BJ (cell line): ENCODE results near the gene RXFP4. TPM values are rescaled to one million over a fixed set of nuclear protein-coding genes. Genes with fewer than 3 reads are reported as not detected.

ENCODE experiments used
- CTCF ChIA-PET: fragments of 350-600 bp; formaldehyde crosslinking; extraction: SDS; loops from one replicate; lab custom pipeline; 2021; ENCODE audit warnings: antibody characterized with exemption, inconsistent platforms; lab: Yijun Ruan, JAX
- POLR2A ChIA-PET: fragments of 300-600 bp; sonication (Branson Sonifier 250); formaldehyde crosslinking; extraction: SDS; loops from one replicate; lab custom pipeline; 2021; ENCODE audit warnings: antibody characterized with exemption; lab: Charles Lee
- DNase-seq: peaks from one replicate; pipeline ENCODE4 v3.0.0-alpha.2; 2011; ENCODE audit warnings: low read depth
- H3K27me3 ChIP-seq: 2 replicates; pipeline ENCODE4 v1.6.0; 2011; ENCODE audit warnings: low read length; ENCODE audit not compliant: control insufficient read depth, insufficient read depth
- H3K36me3 ChIP-seq: 2 replicates; pipeline ENCODE4 v1.5.1; 2011; ENCODE audit warnings: low read length; ENCODE audit not compliant: control insufficient read depth, insufficient read depth
- H3K4me3 ChIP-seq: 2 replicates; pipeline ENCODE4 v1.5.1; 2011; ENCODE audit warnings: low read depth, mild to moderate bottlenecking, control low read depth, low read length
- polyA plus RNA-seq: library from polyadenylated mRNA; depleted of rRNA; stranded (reverse); fragments of >200 nt; gene quantifications from 2 replicates; pipeline ENCODE4 v1.2.3, GENCODE V29; 2011
- TF ChIP-seq, protein P1 (sequence below): IDR thresholded peaks from 2 replicates; pipeline ENCODE4 v1.5.1; 2011; ENCODE audit warnings: low read depth, mild to moderate bottlenecking, control low read depth, inconsistent platforms, low read length, moderate library complexity; ENCODE audit not compliant: insufficient read depth

RXFP4 gene
- polyA plus RNA-seq, 1 experiment = not detected

- Histone ChIP-seq H3K27me3 (no peaks in the 10 kb centered on the region), H3K36me3 (peaks cover 56% of the 10 kb centered on the region), H3K4me3 (no peak overlapping the region)
- CTCF ChIA-PET = interaction anchor here (1.1 kb wide), 2 partner anchors 11 to 35 kb away, joined by 3 read pairs; no protein-coding TSS in a partner anchor
- POLR2A ChIA-PET = interaction anchor here (0.6 kb wide), 1 partner anchor 22 kb away, joined by 5 read pairs; no protein-coding TSS in a partner anchor
- TF ChIP-seq, protein P1, sequence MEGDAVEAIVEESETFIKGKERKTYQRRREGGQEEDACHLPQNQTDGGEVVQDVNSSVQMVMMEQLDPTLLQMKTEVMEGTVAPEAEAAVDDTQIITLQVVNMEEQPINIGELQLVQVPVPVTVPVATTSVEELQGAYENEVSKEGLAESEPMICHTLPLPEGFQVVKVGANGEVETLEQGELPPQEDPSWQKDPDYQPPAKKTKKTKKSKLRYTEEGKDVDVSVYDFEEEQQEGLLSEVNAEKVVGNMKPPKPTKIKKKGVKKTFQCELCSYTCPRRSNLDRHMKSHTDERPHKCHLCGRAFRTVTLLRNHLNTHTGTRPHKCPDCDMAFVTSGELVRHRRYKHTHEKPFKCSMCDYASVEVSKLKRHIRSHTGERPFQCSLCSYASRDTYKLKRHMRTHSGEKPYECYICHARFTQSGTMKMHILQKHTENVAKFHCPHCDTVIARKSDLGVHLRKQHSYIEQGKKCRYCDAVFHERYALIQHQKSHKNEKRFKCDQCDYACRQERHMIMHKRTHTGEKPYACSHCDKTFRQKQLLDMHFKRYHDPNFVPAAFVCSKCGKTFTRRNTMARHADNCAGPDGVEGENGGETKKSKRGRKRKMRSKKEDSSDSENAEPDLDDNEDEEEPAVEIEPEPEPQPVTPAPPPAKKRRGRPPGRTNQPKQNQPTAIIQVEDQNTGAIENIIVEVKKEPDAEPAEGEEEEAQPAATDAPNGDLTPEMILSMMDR = no peak
- no peak for DNase-seq
Measured at GRCh38 chr1:155954645-155955044, 13.2 kb downstream of the RXFP4 start.

DNA sequence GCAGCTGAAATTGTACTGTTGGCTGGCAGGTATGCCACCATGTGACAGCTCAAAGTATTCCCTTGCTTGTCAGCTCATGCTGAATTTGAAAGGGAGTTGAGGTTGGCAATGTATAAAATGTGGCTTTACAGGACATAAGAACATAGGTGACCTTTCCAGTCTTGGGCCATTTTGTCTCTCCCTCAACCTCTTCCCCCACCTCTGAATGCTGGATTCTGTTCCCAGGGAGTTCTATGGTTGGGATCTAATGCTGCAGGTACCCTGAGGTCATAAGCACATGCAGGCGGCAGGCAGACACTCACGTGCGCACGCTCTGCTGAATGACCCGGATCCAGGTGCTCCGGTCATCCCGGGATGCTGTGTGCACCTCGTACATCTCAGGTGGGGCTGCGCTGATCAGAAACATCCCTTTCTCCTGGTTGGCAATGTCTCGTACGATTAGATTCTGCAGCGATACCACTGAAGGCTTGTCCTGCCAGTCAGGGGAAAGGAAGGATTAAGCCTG, 16.0 kb downstream of the RXFP4 start:
- H3K27me3 ChIP-seq = no peaks in the 10 kb centered on the region
- TF ChIP-seq, protein P1 = no peak
- CTCF ChIA-PET = interaction anchor here (0.9 to 2.1 kb wide), 6 partner anchors 9 to 30 kb away, joined by 3 to 9 read pairs (median 4); no protein-coding TSS in a partner anchor
- H3K4me3 ChIP-seq = no peak overlapping the region
- POLR2A ChIA-PET = interaction anchor here (0.6 to 0.7 kb wide), 2 partner anchors 23 to 145 kb away, joined by 9 to 12 read pairs; partner anchors contain the start of gene KHDC4
- DNase-seq = no peak
- peaks cover 53% of the 10 kb centered on the region for H3K36me3 ChIP-seq

GRCh38 chr1:155960081-155960745, 18.8 kb downstream of the RXFP4 start:
- Histone ChIP-seq H3K4me3 (no peak overlapping the region), H3K36me3 (peaks cover 53% of the 10 kb centered on the region), H3K27me3 (no peaks in the 10 kb centered on the region)
- DNase-seq = no peak
- POLR2A ChIA-PET = no interaction called here
- TF ChIP-seq, protein P1 = no peak
- CTCF ChIA-PET = interaction anchor here (0.8 to 1.5 kb wide), 4 partner anchors 12 to 24 kb away, joined by 3 to 6 read pairs (median 4); partner anchors contain the start of gene ARHGEF2

- peaks cover 65% of the 10 kb centered on the region for H3K36me3 ChIP-seq
- H3K27me3 ChIP-seq = no peaks in the 10 kb centered on the region
- CTCF ChIA-PET = interaction anchor here (0.7 to 2.5 kb wide), 7 partner anchors 13 to 104 kb away, joined by 3 to 13 read pairs (median 8); no protein-coding TSS in a partner anchor
- peak; percentile 74 for DNase-seq
- POLR2A ChIA-PET = interaction anchor here (0.9 kb wide), 1 partner anchor 28 kb away, joined by 6 read pairs; the partner anchor contains the start of gene KHDC4
- no peak overlapping the region for H3K4me3 ChIP-seq
- TF ChIP-seq, protein P1 = peak; percentile 47
Measured at GRCh38 chr1:155961937-155962336, 20.5 kb downstream of the RXFP4 start.
